Activated effector memory CD4-positive, alpha-beta T cell treated with anti-CD3 and anti-CD28 coated beads, Interleukin-2, amount 50 U/mL, for 16 hours (primary cell): ENCODE results near the gene TCF7L1.

Experiments
- DNase-seq: peaks from one replicate; pipeline ENCODE4 v3.0.0-alpha.2; 2020

The TCF7L1 gene

GRCh38 chr2:85234868-85235267, 101.7 kb downstream of the TCF7L1 start:
- DNase-seq: no peak

- DNase-seq: no peak
Observed at GRCh38 chr2:85235281-85235680, 102.1 kb downstream of the TCF7L1 start.

DNA sequence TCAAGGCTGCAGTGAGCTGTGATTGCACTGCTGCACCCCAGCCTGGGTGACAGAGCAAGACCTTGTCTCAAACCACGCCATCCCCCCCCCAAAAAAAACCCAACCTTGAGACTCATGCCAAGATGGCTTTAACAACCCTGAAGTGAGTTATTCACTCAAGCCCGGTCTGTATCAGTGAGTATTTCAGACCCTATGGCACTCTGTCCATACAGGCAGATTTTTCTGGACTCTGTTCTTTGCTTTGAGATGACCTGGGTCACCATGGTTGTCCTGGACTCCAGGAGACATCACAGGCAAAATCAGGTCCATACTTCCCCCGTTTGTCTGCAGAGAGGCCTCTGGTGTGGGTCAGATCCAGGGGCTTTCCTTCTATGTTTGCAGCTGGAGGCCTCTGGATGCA, 102.9 kb downstream of the TCF7L1 start:
- DNase-seq: no peak

DNA sequence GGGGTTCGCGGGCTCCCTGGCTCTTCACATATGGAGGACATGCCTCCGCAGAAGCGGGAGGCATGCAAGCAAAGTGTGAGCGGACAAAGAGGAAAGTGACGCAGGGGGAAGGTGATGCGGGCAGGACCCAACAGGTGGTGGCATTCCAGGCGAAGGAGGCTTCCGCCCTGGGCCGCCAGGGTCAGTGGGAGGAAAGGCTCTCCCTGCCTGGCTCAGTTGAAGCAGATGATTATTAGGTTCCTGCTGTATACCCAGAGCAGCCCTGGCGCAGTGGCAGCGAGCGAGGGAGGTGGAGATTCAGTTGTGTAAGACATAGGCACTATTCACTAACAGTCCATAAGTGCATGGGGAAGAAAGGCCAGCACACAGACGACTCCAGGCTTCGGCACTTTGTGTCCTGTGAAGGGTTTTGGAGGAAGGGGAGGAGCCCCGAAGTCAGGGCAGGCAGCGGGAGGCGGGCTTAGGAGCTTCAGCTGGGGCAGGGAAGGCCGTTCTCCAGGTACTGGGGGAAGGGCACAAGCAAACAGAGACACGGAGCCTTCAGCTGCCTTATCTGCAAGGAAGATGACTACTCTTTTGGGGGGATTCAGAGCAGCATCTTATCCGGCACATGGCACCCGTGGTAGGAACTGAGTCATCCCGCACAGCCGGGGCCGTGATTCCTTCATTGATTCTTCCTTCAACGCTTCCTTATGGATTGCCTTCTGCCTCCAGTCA, 104.8 kb downstream of the TCF7L1 start:
- no peak for DNase-seq

- DNase-seq: no peak
Observed at GRCh38 chr2:85238607-85239006, 105.4 kb downstream of the TCF7L1 start.

- DNase-seq: no peak
Observed at GRCh38 chr2:85239102-85239501, 105.9 kb downstream of the TCF7L1 start.

DNA sequence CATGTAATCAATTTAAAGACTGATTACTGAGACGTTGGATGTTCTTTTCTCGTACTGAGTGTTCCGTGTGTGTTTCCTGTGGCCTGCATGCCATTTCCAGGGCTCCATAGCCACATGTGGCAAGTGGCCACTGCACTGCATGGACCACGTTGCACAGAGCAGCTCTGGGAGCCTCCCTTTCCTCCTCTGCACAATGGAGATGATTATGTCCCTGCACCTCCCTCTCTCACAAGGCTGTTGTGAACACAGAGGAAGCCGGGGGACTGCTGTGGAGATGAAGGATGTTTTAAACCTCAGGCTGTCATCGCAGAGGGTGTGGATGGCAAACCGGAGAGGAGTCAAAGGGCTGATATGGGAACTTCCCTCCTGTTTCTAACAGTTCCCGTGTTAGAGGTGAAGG, 106.9 kb downstream of the TCF7L1 start:
- DNase-seq: no peak

DNA sequence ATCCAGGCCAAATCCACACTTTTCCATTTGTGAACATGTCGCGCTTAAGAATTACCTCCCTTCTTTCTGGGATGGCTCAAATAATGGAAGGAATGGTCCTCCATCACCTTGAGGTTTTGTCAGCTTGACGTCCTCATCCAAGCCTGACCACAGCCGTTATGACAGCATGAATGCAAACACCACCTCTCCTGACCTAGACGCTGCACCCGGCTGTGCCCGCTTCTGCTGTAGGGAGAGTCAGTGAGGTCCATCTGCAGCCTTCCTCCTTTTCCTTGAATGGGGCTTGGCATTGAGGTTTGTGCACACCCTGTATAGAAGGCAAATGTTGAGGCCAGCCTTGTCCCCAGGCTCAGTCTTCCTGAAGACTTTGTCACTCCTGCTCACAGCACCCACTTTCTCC, 109.1 kb downstream of the TCF7L1 start:
- DNase-seq: no peak

DNA sequence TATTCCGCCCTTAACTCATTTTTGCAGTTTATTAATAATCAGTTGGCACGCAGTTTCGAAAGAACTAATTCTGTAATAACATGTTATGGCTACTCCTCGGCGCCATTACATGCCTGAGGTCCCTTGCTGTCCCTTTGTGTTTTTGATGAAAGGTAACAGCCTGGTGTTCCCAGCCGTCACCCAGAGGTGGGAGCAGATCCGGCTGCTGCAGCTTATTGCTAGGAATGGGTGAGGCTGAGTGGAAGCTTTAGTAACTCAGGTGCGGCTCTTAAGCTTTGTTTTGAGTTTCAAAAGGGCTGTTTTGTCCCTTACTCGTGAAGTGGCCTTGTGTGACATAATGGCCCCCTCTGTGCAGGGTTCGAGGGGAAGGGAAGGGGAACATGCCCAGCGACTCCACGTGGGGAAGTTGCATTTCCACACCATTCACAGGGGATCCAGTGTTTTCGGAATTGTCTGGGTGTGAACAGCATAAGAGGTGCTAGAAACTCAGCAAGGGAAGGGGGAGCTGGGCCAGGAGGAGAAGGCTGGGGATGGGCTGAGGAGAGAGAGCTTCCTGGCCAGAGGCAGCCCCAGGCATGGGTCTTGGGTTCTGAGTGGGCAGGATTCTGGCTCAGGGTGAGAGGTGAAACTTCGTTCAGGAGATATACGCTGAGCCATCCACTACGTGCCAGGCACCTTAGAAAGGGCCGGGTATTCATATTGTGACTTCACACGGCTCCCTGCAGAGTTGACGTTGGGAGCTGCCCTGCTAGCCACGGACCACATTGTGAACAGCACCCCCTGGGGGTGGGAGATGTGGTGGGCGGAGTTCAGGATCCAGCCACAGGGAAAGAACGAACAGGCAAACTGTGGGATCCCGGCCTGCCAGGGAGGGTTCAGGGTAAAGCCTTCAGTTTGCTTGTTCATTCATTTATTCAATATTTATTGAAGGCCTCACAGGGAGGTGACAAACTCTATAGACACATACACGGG, 110.2 kb downstream of the TCF7L1 start:
- peak; percentile 65 for DNase-seq

GRCh38 chr2:85244828-85245227, 111.6 kb downstream of the TCF7L1 start:
- DNase-seq: no peak

DNA sequence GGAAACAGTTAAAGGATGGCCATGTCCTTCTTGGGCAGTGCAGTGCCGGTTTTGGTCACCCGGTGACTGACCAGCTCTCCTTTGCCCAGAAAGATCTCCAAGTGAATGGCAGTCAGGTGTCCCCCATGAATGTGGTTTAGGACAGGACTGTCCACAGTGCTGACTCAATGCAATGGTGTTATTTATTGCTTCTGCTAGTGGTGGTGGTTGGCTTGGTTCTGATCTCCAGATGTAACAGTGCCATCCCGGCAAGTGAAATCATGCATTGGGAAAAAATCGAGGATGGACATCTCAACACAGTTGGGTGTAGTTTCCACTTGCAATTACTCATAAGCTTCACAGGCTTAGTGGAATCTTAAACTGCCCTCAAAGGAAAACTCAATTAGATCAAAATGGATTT, 112.7 kb downstream of the TCF7L1 start:
- DNase-seq: no peak

DNA sequence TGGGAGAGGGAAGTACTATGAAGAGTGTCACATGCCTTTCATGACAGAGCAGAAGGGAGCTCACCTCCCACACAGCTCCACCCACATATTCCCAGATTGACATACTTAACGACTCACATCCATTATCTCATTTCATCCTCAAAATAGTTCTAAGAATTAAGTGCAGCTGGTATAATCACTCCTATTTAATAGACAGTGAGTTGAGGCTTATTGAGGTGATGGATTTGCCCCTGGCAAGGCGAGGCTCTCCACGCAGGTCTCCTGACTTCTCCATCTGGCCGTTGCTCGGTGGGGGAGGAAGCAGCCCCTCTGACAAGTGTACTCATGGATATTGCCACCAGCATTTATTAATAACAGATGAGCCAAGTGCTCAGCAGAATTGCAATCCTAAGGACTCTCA, 113.2 kb downstream of the TCF7L1 start:
- DNase-seq: no peak

DNA sequence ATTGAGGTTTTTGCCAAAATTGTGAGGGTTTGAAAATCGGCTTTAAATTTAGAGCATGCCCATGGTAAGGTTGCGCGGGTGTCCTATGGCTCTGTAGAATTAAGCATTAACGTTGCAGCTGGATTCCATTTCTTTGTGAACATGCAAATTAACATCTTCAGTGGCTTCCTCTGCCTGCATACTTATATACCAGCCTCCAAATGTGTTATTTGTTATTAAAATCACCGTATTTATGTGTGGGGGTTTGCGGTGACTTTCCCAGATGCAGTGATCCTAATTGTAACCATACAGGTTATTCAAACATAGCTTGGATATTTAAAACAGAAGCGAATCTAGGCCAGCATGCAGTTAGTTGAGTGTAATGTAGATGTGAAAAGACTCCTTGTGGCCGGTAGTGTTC, 114.4 kb downstream of the TCF7L1 start:
- no peak for DNase-seq

DNA sequence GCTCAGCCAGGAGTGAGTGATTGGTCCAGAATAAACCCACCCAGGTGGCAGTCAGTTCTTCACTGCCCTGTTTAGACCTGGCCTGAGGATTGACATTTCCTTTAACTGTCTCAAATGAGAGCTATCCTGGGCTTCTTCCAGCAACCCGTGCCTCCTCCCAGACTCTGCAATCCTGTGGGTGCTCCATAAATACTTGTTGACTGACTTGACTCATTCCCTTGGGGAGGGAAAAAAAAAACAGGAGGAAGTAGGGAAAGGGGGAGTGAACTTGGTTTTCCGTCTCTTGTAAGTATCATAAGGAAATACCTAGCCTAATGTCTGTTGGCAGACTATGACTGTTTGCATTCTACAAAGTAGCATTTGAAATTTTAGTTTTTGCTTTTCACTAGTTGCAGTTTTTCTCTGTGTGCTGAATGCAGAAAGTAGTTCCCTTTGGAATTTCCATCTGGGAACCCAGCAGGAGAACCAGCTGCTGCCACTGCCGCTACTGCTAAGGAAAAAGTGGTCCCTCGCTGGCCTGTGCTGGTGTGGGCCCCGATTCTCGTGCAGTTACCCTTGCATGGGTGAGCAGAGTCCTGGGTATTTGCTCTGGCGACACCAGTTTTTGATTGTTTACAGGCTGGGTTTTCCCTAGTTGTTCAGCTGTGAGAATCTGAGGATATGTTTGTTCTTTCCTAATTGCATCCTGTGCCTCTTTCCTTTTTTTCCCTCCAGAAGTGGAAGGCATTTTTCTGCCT, 115.7 kb downstream of the TCF7L1 start:
- no peak for DNase-seq

DNA sequence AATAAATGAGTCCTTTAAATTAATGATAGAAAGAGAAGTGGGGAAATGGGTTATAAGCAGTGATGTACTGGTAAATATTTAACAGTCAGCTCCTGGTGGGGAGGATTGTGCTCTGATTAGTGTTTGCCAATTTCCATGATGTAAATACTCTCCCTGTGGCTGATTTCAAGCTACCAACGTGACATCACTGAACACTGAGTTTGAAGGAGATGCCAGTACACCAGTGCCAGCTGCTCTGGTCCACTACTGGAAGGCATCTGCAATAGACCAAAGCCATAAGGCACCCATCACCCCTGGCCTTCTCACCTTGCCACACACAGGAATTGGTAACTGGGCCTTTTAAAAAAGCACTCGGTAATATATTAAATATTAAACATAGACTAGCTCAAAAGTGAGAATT, 116.9 kb downstream of the TCF7L1 start:
- DNase-seq: no peak

DNA sequence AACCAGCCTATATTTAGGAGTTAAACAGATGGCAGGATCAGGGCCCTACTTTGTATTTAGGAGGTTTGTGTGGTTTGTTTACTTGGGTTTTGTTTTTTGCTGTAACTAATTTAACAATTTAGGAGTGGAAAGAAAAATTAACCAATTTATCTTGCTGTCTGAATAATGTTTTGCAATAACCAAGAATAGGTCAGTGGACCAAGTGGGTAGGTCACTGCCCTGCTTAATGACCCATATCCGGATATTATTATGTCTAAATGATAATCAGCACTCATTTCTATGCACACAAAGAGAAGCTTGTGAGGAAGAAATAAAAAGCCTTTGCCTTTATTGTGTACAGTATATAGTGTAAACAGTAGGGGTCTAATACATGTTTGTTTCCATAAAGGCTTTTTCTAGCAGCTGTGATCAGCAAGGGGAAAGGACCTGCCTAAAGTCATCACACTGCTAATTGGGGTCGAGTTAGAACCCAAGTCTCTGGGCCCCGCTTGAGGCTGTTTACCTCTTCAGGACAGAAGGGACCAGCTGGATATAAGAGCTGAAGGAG, 118.0 kb downstream of the TCF7L1 start:
- no peak for DNase-seq

- DNase-seq: no peak
Observed at GRCh38 chr2:85253890-85254289, 120.7 kb downstream of the TCF7L1 start.

GRCh38 chr2:85254540-85255300, 121.5 kb downstream of the TCF7L1 start:
- DNase-seq: no peak

DNA sequence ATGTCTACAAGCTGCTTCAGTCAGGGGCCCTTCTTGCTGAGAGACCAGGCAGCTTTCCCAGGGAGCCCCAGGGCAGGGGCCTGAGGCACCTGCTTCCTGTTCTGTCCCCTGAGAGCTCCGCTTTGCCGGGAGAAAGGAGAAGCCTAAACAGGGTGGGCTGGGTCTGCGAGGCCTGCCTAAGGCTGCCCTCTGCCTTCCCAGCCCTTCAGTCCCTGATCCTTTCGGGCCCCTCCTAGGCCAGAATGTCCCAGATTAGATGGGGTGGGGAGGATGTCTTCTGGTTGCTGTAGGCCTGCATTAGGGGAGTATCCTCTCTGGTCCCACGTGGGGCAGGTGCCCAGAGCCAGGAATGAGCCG, 122.2 kb downstream of the TCF7L1 start:
- DNase-seq: no peak

GRCh38 chr2:85255813-85256594, 122.8 kb downstream of the TCF7L1 start:
- no peak for DNase-seq

GRCh38 chr2:85257359-85257969, 124.3 kb downstream of the TCF7L1 start:
- no peak for DNase-seq
